ENCODE results near the gene YWHAQ.

DNA sequence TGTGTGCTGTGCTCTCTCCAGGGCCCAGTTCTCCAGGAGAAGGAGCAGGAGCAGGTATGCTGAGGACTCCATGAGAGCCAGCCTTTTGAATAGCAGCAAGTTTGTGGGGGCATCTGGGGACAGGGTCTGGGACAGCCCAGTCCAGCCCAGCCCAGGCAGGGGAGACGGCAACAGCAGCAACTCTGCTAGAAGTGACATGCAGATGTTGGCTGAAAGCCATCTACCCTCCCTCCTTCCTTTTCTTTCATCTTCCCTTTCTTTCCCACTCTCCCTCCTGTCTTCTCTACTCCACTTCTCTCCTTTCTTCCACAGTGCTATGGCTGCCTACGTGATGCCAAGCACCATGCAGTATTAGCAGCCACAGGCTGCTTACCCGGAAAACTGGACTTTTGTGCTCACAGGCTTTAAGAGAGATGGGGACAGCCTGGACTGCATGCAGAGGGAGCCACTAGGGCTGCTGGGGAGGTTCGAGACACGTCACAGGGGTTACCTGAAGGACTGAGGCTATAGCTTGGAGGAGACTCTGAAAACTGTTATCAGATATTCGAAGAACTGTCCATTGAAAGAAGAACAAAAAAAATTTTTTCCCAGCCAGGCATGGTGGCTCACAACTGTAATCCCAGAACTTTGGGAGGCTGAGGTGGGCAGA lies 23.8 kb upstream of the YWHAQ start:
- TF ChIP-seq EP400 (IDR thresholded peaks at IDR 0.05) (no peak), ZFP36 (IDR thresholded peaks at IDR 0.05; ENCODE audit: low read depth, low read length, partially characterized antibody) (no peak), JUN (IDR thresholded peaks at IDR 0.05; ENCODE audit: borderline replicate concordance, low read depth, low read length) (no peak), JUN (CRISPR knock-in tag; IDR thresholded peaks at IDR 0.05; ENCODE audit: borderline replicate concordance) (no peak)

Measured in K562 (cell line).